Kidney (tissue), 14 donors: ENCODE data around the gene LIN37. TPM values are rescaled to one million over a fixed set of nuclear protein-coding genes. Genes with fewer than 3 reads are reported as not detected.

Experiments
- DNase-seq, 5 donors: peaks; one replicate each; pipeline ENCODE4 v3.0.0-alpha.2; 2013 to 2020
- FAIRE-seq: peaks from 2 replicates; lab custom pipeline; 2012; peaks lifted over from hg19 to GRCh38; lab: Jason Lieb, UNC
- H3K27ac ChIP-seq, 2 donors: one replicate each; pipeline ENCODE4 v1.7.0; 2013; ENCODE audit warnings: low read depth in 2 of 2, low read length in 2 of 2, inconsistent platforms in 1 of 2
- H3K27me3 ChIP-seq: one replicate; pipeline ENCODE4 v1.7.1; 2013; ENCODE audit warnings: low read length, inconsistent platforms; ENCODE audit not compliant: control insufficient read depth, insufficient read depth
- H3K36me3 ChIP-seq, 3 donors: one replicate each; pipeline versions ENCODE4 v1.7.0 to v1.7.1; 2013; ENCODE audit warnings: low read length in 3 of 3, control low read depth in 1 of 3, inconsistent platforms in 1 of 3; ENCODE audit not compliant: insufficient read depth in 3 of 3, control insufficient read depth in 2 of 3
- H3K4me1 ChIP-seq, 3 donors: one replicate each; pipeline versions ENCODE4 v1.7.0 to v1.7.1; 2013; ENCODE audit warnings: low read length in 3 of 3, inconsistent platforms in 1 of 3, low read depth in 1 of 3; ENCODE audit not compliant: control insufficient read depth in 2 of 3, insufficient read depth in 2 of 3
- H3K4me3 ChIP-seq, 3 donors: one replicate each; pipeline versions ENCODE4 v1.7.0 to v1.8.1; 2013; ENCODE audit warnings: low read length in 3 of 3, control low read depth in 1 of 3, inconsistent platforms in 1 of 3
- H3K9ac ChIP-seq, 3 donors: one replicate each; pipeline versions ENCODE4 v1.7.0 to v1.7.1; 2013; ENCODE audit warnings: low read length in 3 of 3, control low read depth in 1 of 3, inconsistent platforms in 1 of 3
- H3K9me3 ChIP-seq, 3 donors: one replicate each; pipeline versions ENCODE4 v1.7.0 to v1.7.1; 2013; ENCODE audit warnings: low read length in 3 of 3, control low read depth in 1 of 3, inconsistent platforms in 1 of 3; ENCODE audit not compliant: control insufficient read depth in 2 of 3, insufficient read depth in 1 of 3
- CTCF ChIP-seq: IDR thresholded peaks from 3 replicates; pipeline ENCODE4 v1.5.1; 2012; ENCODE audit warnings: mild to moderate bottlenecking, moderate library complexity, borderline replicate concordance; ENCODE audit not compliant: insufficient read depth; ENCODE audit errors: extremely low read depth
- intact Hi-C: fragments of 100-400 bp; cut with DNase I; formaldehyde crosslinking; loops from one replicate; pipeline ENCODE4 v1.11.1; 2022
- polyA plus RNA-seq: library from polyadenylated mRNA; stranded (reverse); fragments of 350-450 nt; fragmentation: Illumina TruSeq; extraction: RNeasy Lipid Tissue Mini Kit (QIAGEN cat#74804); gene quantifications from one replicate; pipeline ENCODE4 v1.2.3, GENCODE V29; 2014; ENCODE audit warnings: low read depth, low replicate concordance; ENCODE audit not compliant: insufficient read depth
- total RNA-seq: library from RNA; stranded (reverse); fragmentation: NEBNext Ultra II Directional; extraction: Animal tissue kit (Norgen Biotek cat#: 25700); gene quantifications from one replicate; pipeline ENCODE4 v1.2.1, GENCODE V29; 2021
- donor health status: control.
- donor health status: control.
- donor health status: control.
- donor health status: control.
- donor health status: control.
- donor health status: DM: yes; HTN: yes; CAD: no.
- donor health status: Normal renal cell carcinoma (clear cell type).

LIN37 gene
- total and polyA plus RNA-seq, 2 donors from 2014 or later = 11.2 to 11.4 TPM

GRCh38 chr19:35787227-35787799 lies 38.9 kb downstream of the LIN37 start:
- no peaks in the 10 kb centered on the region for H3K4me1 ChIP-seq
- H3K9ac ChIP-seq = no peak overlapping the region
- DNase-seq = no peak
- no peaks in the 10 kb centered on the region for H3K36me3 ChIP-seq
- no peak for FAIRE-seq
- H3K9me3 ChIP-seq = no peaks in the 10 kb centered on the region
- TF ChIP-seq CTCF = no peak
- intact Hi-C loops = no loop called here
- no peak overlapping the region for H3K4me3 ChIP-seq
- H3K27ac ChIP-seq = no peak overlapping the region
- H3K27me3 ChIP-seq = no peaks in the 10 kb centered on the region

DNA sequence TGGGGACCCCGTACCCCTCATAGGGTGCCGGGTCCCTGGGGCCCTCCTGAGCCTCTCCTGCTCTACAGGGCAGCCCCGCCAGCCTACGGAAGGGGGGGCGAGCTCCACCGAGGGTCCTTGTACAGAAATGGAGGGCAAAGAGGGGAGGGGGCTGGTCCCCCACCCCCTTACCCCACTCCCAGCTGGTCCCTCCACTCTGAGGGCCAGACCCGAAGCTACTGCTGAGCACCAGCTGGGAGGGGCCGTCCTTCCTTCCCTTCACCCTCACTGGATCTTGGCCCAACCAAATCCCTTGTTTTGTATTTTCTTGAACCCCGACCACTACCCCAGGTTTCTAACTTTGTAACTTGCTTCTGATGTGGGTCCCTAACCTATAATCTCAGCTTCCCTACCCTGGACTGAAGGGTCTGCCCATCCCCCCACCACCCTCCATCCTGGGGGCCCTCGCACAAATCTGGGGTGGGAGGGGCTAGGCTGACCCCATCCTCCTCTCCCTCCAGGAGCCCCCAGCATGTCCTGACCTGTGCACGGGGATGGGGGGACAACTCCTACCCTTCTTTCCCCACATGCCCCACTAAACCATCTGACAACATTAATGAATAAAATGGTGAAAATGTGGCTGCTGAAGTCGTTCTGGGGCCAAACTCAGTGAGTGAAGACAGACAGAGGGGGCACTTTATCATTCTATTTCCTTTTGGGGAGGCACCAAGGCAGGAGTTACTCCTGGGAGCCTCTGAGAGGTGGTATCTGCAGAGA lies 40.0 kb downstream of the LIN37 start:
- Histone ChIP-seq H3K4me3 (no peak overlapping the region), H3K27me3 (no peaks in the 10 kb centered on the region), H3K27ac (no peak overlapping the region), H3K36me3 (no peaks in the 10 kb centered on the region), H3K4me1 (no peaks in the 10 kb centered on the region), H3K9me3 (no peaks in the 10 kb centered on the region), H3K9ac (no peak overlapping the region)
- DNase-seq (no peak), FAIRE-seq (no peak)
- no peak for TF ChIP-seq CTCF
- intact Hi-C loops = no loop called here

DNA sequence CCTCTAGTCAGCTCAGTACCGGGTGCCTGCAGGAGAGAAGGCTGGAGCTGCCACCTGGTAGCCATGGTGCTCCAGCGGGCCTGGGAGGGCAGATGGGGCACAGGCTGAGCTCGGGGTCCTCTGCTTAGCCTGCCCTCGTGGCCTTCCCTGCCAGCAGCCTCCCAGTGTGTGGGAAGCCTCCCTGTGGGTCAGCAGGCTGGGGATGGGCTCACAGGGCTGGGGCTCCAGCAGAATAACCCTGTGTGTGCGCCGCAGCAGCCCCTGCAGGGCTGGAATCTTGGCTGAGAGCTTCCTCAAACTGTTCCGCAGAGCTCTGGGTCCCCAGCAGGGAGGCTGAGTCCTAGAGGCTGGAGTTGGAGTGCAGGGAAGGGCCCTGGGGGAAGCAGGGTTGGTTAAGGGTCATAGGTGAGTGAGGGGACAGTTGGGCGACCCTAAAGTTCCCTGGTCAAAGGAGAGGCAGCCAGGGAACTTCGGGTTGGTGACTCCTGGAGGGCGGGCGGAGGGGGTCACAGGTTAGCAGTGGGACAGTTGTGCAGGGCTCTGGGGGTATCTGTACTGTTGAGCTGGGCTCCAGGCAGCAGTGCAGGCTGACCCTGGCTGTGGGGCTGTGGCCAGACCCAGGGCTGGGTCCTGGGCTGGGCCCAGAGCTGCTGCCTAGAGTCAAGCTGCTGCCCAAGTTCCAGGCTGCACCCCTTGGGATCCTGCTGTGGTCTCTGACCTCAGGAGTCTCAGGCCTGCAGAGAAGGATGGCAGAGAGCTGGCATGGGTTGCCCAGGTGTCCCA lies 41.0 kb downstream of the LIN37 start:
- H3K9me3 ChIP-seq = no peaks in the 10 kb centered on the region
- no peak overlapping the region for H3K4me3 ChIP-seq
- no peak for TF ChIP-seq CTCF
- no peaks in the 10 kb centered on the region for H3K4me1 ChIP-seq
- no peak for FAIRE-seq
- intact Hi-C loops = no loop called here
- H3K27me3 ChIP-seq = no peaks in the 10 kb centered on the region
- no peaks in the 10 kb centered on the region for H3K36me3 ChIP-seq
- DNase-seq = no peak
- H3K9ac ChIP-seq = no peak overlapping the region
- H3K27ac ChIP-seq = no peak overlapping the region
